ENCODE measurements around the gene TLR10.

Gene TLR10

DNA sequence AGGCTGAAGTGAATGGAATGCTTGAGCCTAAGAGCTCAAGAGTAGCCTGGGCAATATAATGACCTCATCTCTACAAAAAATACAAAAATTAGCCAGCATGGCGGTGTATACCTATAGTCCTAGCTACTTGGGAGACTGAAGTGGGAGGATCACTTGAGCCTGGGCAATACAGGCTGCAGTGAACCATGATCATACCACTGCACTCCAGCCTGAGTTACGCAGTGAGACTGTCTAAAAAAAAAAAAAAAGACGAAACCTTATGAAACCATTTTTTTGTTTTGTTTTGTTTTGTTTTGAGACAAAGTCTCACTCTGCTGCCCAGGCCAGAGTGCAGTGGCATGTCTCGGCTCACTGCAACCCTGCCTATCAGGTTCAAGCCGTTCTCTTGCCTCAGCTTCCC lies 36.9 kb downstream of the TLR10 start:
- Mint-ChIP-seq H3K9me3 (peaks cover 21% of the 10 kb centered on the region), H3K4me3 (no peak overlapping the region), H3K36me3 (ENCODE audit: low read depth) (peaks cover 4% of the 10 kb centered on the region), H3K27me3 (ENCODE audit: low read depth) (peaks cover 11% of the 10 kb centered on the region), H3K27ac (no peak overlapping the region), H3K4me1 (ENCODE audit: low read depth) (peaks cover 2% of the 10 kb centered on the region)
- DNase-seq (ENCODE audit: low spot score) = no peak

DNA sequence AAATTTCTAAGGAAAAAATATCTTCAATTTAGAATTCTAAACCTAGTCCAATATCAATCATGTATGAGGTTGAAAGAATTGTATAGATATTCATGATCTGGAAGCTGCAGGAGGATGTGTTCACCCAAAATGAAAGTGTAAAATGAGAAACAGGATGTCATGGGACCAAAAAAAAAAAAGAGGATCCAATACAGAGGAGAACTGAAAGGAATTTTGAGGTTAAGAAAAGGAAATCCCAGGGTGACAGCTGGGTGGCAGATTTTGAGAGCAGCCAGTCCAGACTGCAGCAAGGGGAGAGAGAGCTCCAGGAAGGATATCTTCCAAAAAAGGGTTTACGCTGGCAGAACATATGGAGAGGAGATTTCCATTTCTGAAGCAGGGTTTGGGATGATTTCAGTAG lies 38.9 kb downstream of the TLR10 start:
- Mint-ChIP-seq H3K4me1 (ENCODE audit: low read depth) (peaks cover 2% of the 10 kb centered on the region), H3K9me3 (peaks cover 19% of the 10 kb centered on the region), H3K36me3 (ENCODE audit: low read depth) (peaks cover 4% of the 10 kb centered on the region), H3K4me3 (no peak overlapping the region), H3K27ac (no peak overlapping the region), H3K27me3 (ENCODE audit: low read depth) (peaks cover 11% of the 10 kb centered on the region)
- no peak for DNase-seq (ENCODE audit: low spot score)

GRCh38 chr4:38740303-38740702 lies 42.5 kb downstream of the TLR10 start:
- no peak overlapping the region for H3K27ac Mint-ChIP-seq
- H3K4me1 Mint-ChIP-seq (ENCODE audit: low read depth) = peaks cover 2% of the 10 kb centered on the region
- no peak for DNase-seq (ENCODE audit: low spot score)
- no peaks in the 10 kb centered on the region for H3K9me3 Mint-ChIP-seq
- H3K36me3 Mint-ChIP-seq (ENCODE audit: low read depth) = no peaks in the 10 kb centered on the region
- peaks cover 15% of the 10 kb centered on the region for H3K27me3 Mint-ChIP-seq (ENCODE audit: low read depth)
- H3K4me3 Mint-ChIP-seq = no peak overlapping the region

GRCh38 chr4:38738940-38739803 lies 43.6 kb downstream of the TLR10 start:
- H3K27me3 Mint-ChIP-seq (ENCODE audit: low read depth) = peaks cover 18% of the 10 kb centered on the region
- H3K4me3 Mint-ChIP-seq = no peak overlapping the region
- no peak overlapping the region for H3K27ac Mint-ChIP-seq
- DNase-seq (ENCODE audit: low spot score) = no peak
- peaks cover 2% of the 10 kb centered on the region for H3K4me1 Mint-ChIP-seq (ENCODE audit: low read depth)
- peaks cover 4% of the 10 kb centered on the region for H3K9me3 Mint-ChIP-seq
- no peaks in the 10 kb centered on the region for H3K36me3 Mint-ChIP-seq (ENCODE audit: low read depth)

- Mint-ChIP-seq H3K4me3 (no peak overlapping the region), H3K27me3 (ENCODE audit: low read depth) (peaks cover 8% of the 10 kb centered on the region), H3K36me3 (ENCODE audit: low read depth) (no peaks in the 10 kb centered on the region), H3K4me1 (ENCODE audit: low read depth) (peaks cover 6% of the 10 kb centered on the region), H3K9me3 (peaks cover 20% of the 10 kb centered on the region), H3K27ac (no peak overlapping the region)
- DNase-seq (ENCODE audit: low spot score) = no peak
Measured at GRCh38 chr4:38735870-38736269, 46.9 kb downstream of the TLR10 start.

DNA sequence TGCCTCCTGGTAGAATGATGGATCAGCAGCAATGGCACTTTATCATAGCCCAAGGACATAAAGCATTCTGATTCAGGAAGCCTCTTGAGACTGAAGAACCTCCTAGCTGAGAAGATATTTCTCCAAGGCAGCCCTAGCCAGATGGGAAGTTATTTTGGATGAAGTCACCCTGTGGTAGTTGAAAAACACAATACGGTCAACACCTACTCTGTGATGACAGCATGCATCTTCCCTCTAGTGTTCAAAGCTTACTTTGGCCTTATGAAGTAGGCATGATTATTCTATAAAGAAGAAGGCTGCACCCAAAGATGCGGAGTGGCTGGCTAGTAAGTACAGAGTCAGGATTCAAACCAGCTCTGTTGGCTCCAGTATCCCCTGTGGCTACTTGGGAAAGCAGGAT lies 47.9 kb downstream of the TLR10 start:
- Mint-ChIP-seq H3K4me3 (no peak overlapping the region), H3K27me3 (ENCODE audit: low read depth) (peaks cover 13% of the 10 kb centered on the region), H3K36me3 (ENCODE audit: low read depth) (no peaks in the 10 kb centered on the region), H3K9me3 (peaks cover 20% of the 10 kb centered on the region), H3K27ac (no peak overlapping the region), H3K4me1 (ENCODE audit: low read depth) (peaks cover 6% of the 10 kb centered on the region)
- no peak for DNase-seq (ENCODE audit: low spot score)

GRCh38 chr4:38734446-38734845 lies 48.3 kb downstream of the TLR10 start:
- peaks cover 13% of the 10 kb centered on the region for H3K27me3 Mint-ChIP-seq (ENCODE audit: low read depth)

DNA sequence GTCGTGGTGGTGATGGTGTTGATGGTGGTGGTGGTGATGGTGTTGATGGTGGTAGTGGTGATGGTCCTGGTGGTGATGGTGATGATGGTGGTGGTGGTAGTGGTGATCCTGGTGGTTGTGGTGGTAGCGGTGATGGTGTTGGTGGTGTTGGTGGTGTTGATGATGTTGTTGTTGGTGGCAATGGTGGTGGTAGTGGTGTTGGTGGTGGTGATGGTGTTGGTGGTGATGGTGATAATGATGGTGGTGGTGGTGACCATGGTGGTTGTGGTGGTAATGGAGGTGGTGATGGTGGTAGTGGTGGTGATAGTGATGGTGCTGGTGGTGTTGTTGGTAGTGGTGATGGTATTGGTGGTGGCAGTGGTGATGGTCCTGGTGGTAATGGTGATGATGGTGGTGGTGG lies 49.1 kb downstream of the TLR10 start:
- Mint-ChIP-seq H3K27me3 (ENCODE audit: low read depth) (peaks cover 11% of the 10 kb centered on the region), H3K4me1 (ENCODE audit: low read depth) (peaks cover 9% of the 10 kb centered on the region), H3K27ac (peak overlapping the region; percentile 37), H3K4me3 (no peak overlapping the region), H3K9me3 (peaks cover 20% of the 10 kb centered on the region), H3K36me3 (ENCODE audit: low read depth) (no peaks in the 10 kb centered on the region)
- DNase-seq (ENCODE audit: low spot score) = no peak

More at GRCh38 chr4:38734446-38734845, 48.3 kb downstream of the TLR10 start:
- Mint-ChIP-seq H3K9me3 (peaks cover 20% of the 10 kb centered on the region), H3K4me1 (ENCODE audit: low read depth) (peaks cover 6% of the 10 kb centered on the region), H3K36me3 (ENCODE audit: low read depth) (no peaks in the 10 kb centered on the region), H3K4me3 (no peak overlapping the region), H3K27ac (no peak overlapping the region)
- no peak for DNase-seq (ENCODE audit: low spot score)

- peaks cover 10% of the 10 kb centered on the region for H3K4me1 Mint-ChIP-seq (ENCODE audit: low read depth)
- H3K27ac Mint-ChIP-seq = no peak overlapping the region
- peaks cover 20% of the 10 kb centered on the region for H3K9me3 Mint-ChIP-seq
- no peaks in the 10 kb centered on the region for H3K36me3 Mint-ChIP-seq (ENCODE audit: low read depth)
- H3K4me3 Mint-ChIP-seq = no peak overlapping the region
- peaks cover 13% of the 10 kb centered on the region for H3K27me3 Mint-ChIP-seq (ENCODE audit: low read depth)
- peak; percentile 74 for DNase-seq (ENCODE audit: low spot score)
Measured at GRCh38 chr4:38730830-38731646, 51.8 kb downstream of the TLR10 start.

GRCh38 chr4:38730493-38730829 lies 52.3 kb downstream of the TLR10 start:
- Mint-ChIP-seq H3K4me3 (no peak overlapping the region), H3K27ac (no peak overlapping the region), H3K27me3 (ENCODE audit: low read depth) (peaks cover 12% of the 10 kb centered on the region), H3K4me1 (ENCODE audit: low read depth) (peaks cover 10% of the 10 kb centered on the region), H3K9me3 (peaks cover 20% of the 10 kb centered on the region), H3K36me3 (ENCODE audit: low read depth) (no peaks in the 10 kb centered on the region)
- DNase-seq (ENCODE audit: low spot score) = no peak

DNA sequence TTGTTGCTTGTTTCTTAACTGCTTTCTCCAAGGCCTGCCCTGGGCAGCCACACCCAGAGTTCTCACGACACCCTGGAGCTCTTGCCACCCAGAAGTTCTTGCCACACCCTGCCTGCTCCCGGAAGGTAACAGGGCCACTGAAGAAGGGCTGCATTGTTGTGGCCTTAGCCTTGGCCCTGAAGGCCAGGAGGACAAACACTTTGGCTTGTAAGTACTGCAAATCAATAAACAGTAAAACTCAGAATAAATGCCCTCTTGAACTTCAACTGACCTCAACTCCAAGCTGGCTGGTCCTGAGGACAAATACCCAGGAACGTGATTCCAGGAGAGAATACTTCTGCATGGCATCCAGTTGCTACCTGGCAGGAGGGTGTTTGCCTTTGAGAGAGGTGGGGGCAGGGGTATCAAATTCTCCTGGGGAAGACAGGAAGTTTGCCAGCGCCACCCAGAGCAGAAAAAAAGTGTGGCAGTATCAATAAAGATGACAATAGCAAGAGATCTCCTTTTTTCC lies 54.1 kb downstream of the TLR10 start:
- Mint-ChIP-seq H3K4me3 (no peak overlapping the region), H3K36me3 (ENCODE audit: low read depth) (no peaks in the 10 kb centered on the region), H3K27ac (no peak overlapping the region), H3K4me1 (ENCODE audit: low read depth) (peaks cover 20% of the 10 kb centered on the region), H3K9me3 (peaks cover 10% of the 10 kb centered on the region), H3K27me3 (ENCODE audit: low read depth) (peaks cover 9% of the 10 kb centered on the region)
- DNase-seq (ENCODE audit: low spot score) = no peak

DNA sequence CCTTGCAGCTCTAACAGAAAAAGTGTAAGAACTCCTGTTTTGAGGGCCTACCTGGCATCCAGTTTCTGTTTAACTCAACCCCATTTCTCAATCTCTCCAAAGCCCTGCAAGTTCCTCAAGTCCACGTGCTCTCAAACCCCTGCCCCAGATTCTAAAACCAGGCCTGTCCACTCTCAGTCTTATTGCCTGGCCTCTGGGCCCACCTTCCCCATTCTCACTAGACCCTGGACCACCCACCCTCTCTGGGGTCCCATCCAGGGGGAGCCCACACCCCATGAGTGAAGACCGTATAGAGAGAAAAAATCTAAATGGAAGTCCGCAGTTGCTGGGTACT lies 58.3 kb downstream of the TLR10 start:
- peak overlapping the region; percentile 5 for H3K27ac Mint-ChIP-seq
- no peak for DNase-seq (ENCODE audit: low spot score)
- H3K9me3 Mint-ChIP-seq = no peaks in the 10 kb centered on the region
- H3K36me3 Mint-ChIP-seq (ENCODE audit: low read depth) = no peaks in the 10 kb centered on the region
- peaks cover 13% of the 10 kb centered on the region for H3K4me1 Mint-ChIP-seq (ENCODE audit: low read depth)
- H3K4me3 Mint-ChIP-seq = peak overlapping the region; percentile 18
- H3K27me3 Mint-ChIP-seq (ENCODE audit: low read depth) = peaks cover 5% of the 10 kb centered on the region

- no peak for DNase-seq (ENCODE audit: low spot score)
Measured at GRCh38 chr4:38723726-38724474, 58.9 kb downstream of the TLR10 start.

DNA sequence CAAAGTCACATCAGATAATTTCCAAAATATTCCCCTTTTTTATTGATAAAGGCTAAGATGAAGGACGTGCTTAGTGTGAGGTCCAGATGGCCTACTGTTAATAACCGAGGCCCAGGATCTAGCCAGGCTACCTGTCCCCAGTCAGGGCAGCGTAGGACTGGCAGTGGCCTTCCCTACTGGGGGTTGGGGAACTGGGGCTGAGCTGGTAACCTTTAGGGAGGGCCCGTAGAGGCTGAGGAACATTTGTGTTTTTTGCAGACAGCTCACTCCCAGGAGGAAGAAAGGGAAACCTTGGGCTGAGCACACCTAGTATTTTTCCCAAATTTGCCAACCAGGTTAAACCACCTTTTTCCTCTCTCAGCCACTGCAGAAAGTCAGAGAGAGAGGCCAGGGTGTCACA lies 59.7 kb downstream of the TLR10 start:
- Mint-ChIP-seq H3K27me3 (ENCODE audit: low read depth) (peaks cover 5% of the 10 kb centered on the region), H3K4me1 (ENCODE audit: low read depth) (peaks cover 10% of the 10 kb centered on the region), H3K27ac (no peak overlapping the region), H3K4me3 (no peak overlapping the region), H3K36me3 (ENCODE audit: low read depth) (no peaks in the 10 kb centered on the region), H3K9me3 (no peaks in the 10 kb centered on the region)
- DNase-seq (ENCODE audit: low spot score) = no peak

More at GRCh38 chr4:38723726-38724474, 58.9 kb downstream of the TLR10 start:
- no peaks in the 10 kb centered on the region for H3K9me3 Mint-ChIP-seq
- peaks cover 13% of the 10 kb centered on the region for H3K4me1 Mint-ChIP-seq (ENCODE audit: low read depth)
- peak overlapping the region; percentile 18 for H3K4me3 Mint-ChIP-seq
- H3K27ac Mint-ChIP-seq = no peak overlapping the region
- H3K36me3 Mint-ChIP-seq (ENCODE audit: low read depth) = no peaks in the 10 kb centered on the region
- H3K27me3 Mint-ChIP-seq (ENCODE audit: low read depth) = peaks cover 5% of the 10 kb centered on the region
